ENCODE results near the gene PTH1R. TPM values are rescaled to one million over a fixed set of nuclear protein-coding genes. Genes with fewer than 3 reads are reported as not detected.

Gene PTH1R
- total RNA-seq, 1 experiment from 2014 or later, result 1.0 TPM

DNA sequence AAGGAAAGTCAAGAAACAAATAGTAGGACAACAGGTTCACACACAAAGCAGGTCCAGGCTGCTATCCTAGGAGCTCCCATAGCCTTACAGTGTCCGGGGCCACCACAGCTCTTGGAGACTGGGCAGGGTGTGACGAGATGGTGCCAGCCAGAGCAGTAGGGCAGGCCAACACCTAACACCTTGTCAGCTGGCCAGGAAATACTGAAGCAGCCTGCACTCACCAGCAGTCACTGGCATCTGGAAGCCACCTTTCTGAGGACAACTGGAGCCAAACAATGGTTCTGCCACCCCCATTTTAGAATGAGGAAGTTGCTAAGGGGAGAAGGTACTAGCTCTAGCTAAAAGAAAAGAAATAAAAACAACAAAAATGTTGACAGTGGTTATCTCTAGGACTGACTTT, 51.8 kb downstream of the PTH1R start:
- Histone ChIP-seq H3K23ac (ENCODE audit: insufficient read length, low read depth, low read length) (no peak overlapping the region), H3K79me2 (ENCODE audit: insufficient read depth, low read length) (peaks cover 4% of the 10 kb centered on the region; the same call in 1 of the 2 replicates), H3K14ac (ENCODE audit: insufficient read depth, low read length) (no peak overlapping the region), H3K79me1 (ENCODE audit: insufficient read depth, low read depth, low read length, poor library complexity, severe bottlenecking) (no peaks in the 10 kb centered on the region), H2BK120ac (ENCODE audit: low read depth, low read length, poor library complexity, severe bottlenecking) (no peak overlapping the region), H2BK12ac (ENCODE audit: insufficient read length, low read depth, low read length) (no peak overlapping the region), H3K9ac (ENCODE audit: extremely low read depth, insufficient read length, low read length) (no peak overlapping the region), H4K20me1 (ENCODE audit: control insufficient read depth, insufficient read depth, insufficient read length) (no peaks in the 10 kb centered on the region), H2BK15ac (ENCODE audit: low read depth, low read length) (no peak overlapping the region), H4K5ac (ENCODE audit: insufficient read length, low read depth, low read length) (no peak overlapping the region), H2AK5ac (ENCODE audit: insufficient read length, low read length) (no peak overlapping the region), H3K27me3 (ENCODE audit: insufficient read depth, low read length) (no peaks in the 10 kb centered on the region), H2BK20ac (ENCODE audit: low read depth, low read length, poor library complexity, severe bottlenecking) (no peak overlapping the region), H3K4me1 (ENCODE audit: insufficient read depth, low read length) (0 out of 2 replicates have a peak, but pooled peaks cover 2% of the 10 kb centered on the region), H4K91ac (ENCODE audit: insufficient read length, low read depth, low read length) (no peak overlapping the region), H4K8ac (replicated peaks; ENCODE audit: insufficient read length, low read depth, low read length) (no peak overlapping the region), H3K23me2 (ENCODE audit: insufficient read length, low read depth, low read length, poor library complexity, severe bottlenecking) (no peaks in the 10 kb centered on the region), H3K27ac (ENCODE audit: insufficient read length, low read depth, low read length) (no peak overlapping the region), H3K9me3 (ENCODE audit: control insufficient read depth, low read depth, low read length) (no peaks in the 10 kb centered on the region), H3K4ac (ENCODE audit: low read depth, low read length) (no peak overlapping the region), H3K56ac (ENCODE audit: insufficient read length, low read depth, low read length) (no peak overlapping the region), H3T11ph (ENCODE audit: low read length) (no peak overlapping the region), H2AFZ (ENCODE audit: low read length) (no peak overlapping the region), H3K4me2 (ENCODE audit: insufficient read depth, insufficient read length, low read length) (no peak overlapping the region), H2BK5ac (ENCODE audit: insufficient read length, low read length) (no peak overlapping the region), H3K18ac (ENCODE audit: insufficient read length, low read depth, low read length) (no peak overlapping the region)
- Mint-ChIP-seq H3K4me1 (peaks cover 18 to 21% of the 10 kb centered on the region in 2 experiments), H3K4me3 (no peak overlapping the region), H3K27me3 (ENCODE audit: low read depth) (no peaks in the 10 kb centered on the region), H3K9me3 (no peaks in the 10 kb centered on the region), H3K27ac (no peak overlapping the region; a peak in 1 of 7 replicates), H3K36me3 (ENCODE audit: insufficient read depth in 1 of 3, low read depth in 3 of 3) (peaks cover 1 to 36% (median 29%) of the 10 kb centered on the region in 3 experiments; a peak in 6 of 7 replicates)
- TF ChIP-seq, protein P1, sequence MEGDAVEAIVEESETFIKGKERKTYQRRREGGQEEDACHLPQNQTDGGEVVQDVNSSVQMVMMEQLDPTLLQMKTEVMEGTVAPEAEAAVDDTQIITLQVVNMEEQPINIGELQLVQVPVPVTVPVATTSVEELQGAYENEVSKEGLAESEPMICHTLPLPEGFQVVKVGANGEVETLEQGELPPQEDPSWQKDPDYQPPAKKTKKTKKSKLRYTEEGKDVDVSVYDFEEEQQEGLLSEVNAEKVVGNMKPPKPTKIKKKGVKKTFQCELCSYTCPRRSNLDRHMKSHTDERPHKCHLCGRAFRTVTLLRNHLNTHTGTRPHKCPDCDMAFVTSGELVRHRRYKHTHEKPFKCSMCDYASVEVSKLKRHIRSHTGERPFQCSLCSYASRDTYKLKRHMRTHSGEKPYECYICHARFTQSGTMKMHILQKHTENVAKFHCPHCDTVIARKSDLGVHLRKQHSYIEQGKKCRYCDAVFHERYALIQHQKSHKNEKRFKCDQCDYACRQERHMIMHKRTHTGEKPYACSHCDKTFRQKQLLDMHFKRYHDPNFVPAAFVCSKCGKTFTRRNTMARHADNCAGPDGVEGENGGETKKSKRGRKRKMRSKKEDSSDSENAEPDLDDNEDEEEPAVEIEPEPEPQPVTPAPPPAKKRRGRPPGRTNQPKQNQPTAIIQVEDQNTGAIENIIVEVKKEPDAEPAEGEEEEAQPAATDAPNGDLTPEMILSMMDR (conservative IDR thresholded peaks at IDR 0.05), result no peak
- no peak for DNase-seq
- WGBS (ENCODE audit: extremely low coverage, insufficient read length, low lambda C conversion rate), result no CpG with 5 or more reads among the region's 2 CpGs

Measured in H9 (cell line).